Right lobe of liver (tissue), 4 donors: ENCODE measurements around the gene TCF4.

Source experiments
- POLR2A ChIP-seq: fragments of 450-650 bp; IDR thresholded peaks from one replicate; pipeline ENCODE4 v1.6.1; 2017; ENCODE audit warnings: antibody characterized with exemption, mild to moderate bottlenecking
- TF ChIP-seq, protein P1 (sequence below), 4 donors: fragments of 200-600 bp in 3 of 4; fragments of 450-650 bp in 1 of 4; IDR thresholded peaks; one replicate each; pipeline versions ENCODE4 v1.5.1 to v1.8.0; 2016 to 2022; ENCODE audit warnings: antibody characterized with exemption in 4 of 4, mild to moderate bottlenecking in 2 of 4
- donor health status: DM: no; HTN: no; CAD: no.
- donor health status: DM: no; HTN: no; CAD: no.
- donor health status: DM: no; HTN: yes; CAD: no.

GRCh38 chr18:55390898-55391297, 197.1 kb downstream of the TCF4 start:
- TF ChIP-seq, protein P1, sequence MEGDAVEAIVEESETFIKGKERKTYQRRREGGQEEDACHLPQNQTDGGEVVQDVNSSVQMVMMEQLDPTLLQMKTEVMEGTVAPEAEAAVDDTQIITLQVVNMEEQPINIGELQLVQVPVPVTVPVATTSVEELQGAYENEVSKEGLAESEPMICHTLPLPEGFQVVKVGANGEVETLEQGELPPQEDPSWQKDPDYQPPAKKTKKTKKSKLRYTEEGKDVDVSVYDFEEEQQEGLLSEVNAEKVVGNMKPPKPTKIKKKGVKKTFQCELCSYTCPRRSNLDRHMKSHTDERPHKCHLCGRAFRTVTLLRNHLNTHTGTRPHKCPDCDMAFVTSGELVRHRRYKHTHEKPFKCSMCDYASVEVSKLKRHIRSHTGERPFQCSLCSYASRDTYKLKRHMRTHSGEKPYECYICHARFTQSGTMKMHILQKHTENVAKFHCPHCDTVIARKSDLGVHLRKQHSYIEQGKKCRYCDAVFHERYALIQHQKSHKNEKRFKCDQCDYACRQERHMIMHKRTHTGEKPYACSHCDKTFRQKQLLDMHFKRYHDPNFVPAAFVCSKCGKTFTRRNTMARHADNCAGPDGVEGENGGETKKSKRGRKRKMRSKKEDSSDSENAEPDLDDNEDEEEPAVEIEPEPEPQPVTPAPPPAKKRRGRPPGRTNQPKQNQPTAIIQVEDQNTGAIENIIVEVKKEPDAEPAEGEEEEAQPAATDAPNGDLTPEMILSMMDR (IDR thresholded peaks at IDR 0.05), result no peak
- no peak for TF ChIP-seq POLR2A
